Peyer's patch (tissue), 4 donors: ENCODE data around the gene ARL4A. TPM values are rescaled to one million over a fixed set of nuclear protein-coding genes. Genes with fewer than 3 reads are reported as not detected.

ENCODE experiments used
- DNase-seq, 3 donors: peaks; one replicate each; pipeline ENCODE4 v3.0.0-alpha.2; 2017 to 2019
- H3K27ac ChIP-seq, 4 donors: fragments of 200-600 bp; sonication (generic); one replicate each; pipeline ENCODE4 v1.5.1; 2016 to 2019
- H3K27me3 ChIP-seq, 2 donors: fragments of 200-600 bp; sonication (generic); one replicate each; pipeline ENCODE4 v1.5.1; 2019
- H3K36me3 ChIP-seq, 3 donors: fragments of 200-600 bp; sonication (generic); one replicate each; pipeline ENCODE4 v1.5.1; 2016 to 2019
- H3K4me1 ChIP-seq, 4 donors: fragments of 200-600 bp; sonication (generic); one replicate each; pipeline ENCODE4 v1.5.1; 2016 to 2019
- H3K4me3 ChIP-seq, 4 donors: fragments of 200-600 bp; sonication (generic); 1 replicate in 3 of 4; 2 replicates in 1 of 4; pipeline ENCODE4 v1.5.1; 2016 to 2019; ENCODE audit warnings: mild to moderate bottlenecking in 1 of 4
- H3K9me3 ChIP-seq, 4 donors: fragments of 200-600 bp; sonication (generic); one replicate each; pipeline ENCODE4 v1.5.1; 2016 to 2019; ENCODE audit warnings: mild to moderate bottlenecking in 1 of 4
- POLR2A ChIP-seq, 2 donors: fragments of 450-650 bp; IDR thresholded peaks; one replicate each; pipeline ENCODE4 v1.5.1; 2017; ENCODE audit warnings: antibody characterized with exemption in 2 of 2, mild to moderate bottlenecking in 2 of 2, moderate library complexity in 2 of 2
- total RNA-seq, 4 donors: library from RNA; depleted of rRNA; stranded (reverse); fragments of >200 nt; gene quantifications; one replicate each; pipeline ENCODE4 v1.1.0, GENCODE V29; 2016
- TF ChIP-seq, protein P1 (sequence below), 6 experiments: fragments of 450-650 bp in 4 of 6; fragments of 200-600 bp in 2 of 6; sonication (generic) in 1 of 6; IDR thresholded peaks; one replicate each; pipeline ENCODE4 v1.5.1; 2017 to 2019; ENCODE audit warnings: antibody characterized with exemption in 6 of 6, mild to moderate bottlenecking in 3 of 6, moderate library complexity in 1 of 6

ARL4A gene
- total RNA-seq, 4 donors from 2014 or later, result 35.5 to 112 (median 85.6) TPM

DNA sequence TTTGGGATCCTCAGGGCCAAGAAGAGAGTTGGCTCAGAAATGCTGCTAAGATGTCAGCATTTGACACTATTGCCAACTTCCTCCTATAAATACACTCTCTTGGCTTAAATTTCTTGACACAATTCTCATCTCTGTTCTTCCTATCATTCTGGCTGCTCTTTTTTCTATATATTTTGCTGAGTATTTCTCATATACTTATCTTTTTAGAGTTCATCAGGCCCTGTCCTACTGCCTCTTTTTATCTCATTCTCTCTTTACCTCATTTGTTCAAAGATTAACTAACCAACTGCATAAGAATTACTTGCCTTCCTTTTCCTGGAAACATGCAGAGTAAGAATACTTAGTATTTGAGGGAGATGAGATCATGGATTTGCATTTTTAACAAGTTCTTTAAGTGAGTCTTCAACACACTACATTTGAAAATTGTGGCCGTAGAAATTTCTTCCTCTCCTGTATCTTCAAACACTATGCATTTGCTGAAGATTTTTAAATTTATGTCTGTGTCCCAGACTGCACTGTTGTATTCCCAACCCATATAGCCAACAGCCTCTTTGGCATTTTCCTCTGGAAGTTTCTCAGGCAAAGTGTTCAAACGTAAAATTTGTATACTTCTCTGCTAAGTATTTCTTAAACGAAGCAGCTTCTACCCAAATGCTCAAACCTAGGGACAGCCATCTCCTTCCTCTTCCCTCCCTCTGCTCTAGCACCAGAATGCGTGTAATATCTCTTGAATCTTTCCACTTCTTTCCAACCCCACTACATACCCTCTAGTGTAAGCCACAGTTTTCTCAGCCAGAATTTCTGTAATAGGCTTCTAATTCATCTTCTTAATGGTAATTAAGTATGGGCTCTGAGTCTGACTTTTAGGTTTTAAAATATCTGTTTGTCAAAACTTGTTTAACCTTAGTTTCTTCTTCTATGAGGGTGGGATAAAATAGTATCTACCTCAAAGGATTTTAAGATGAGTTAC, 35.5 kb downstream of the ARL4A start:
- Histone ChIP-seq H3K27me3 (no peaks in the 10 kb centered on the region), H3K36me3 (no peaks in the 10 kb centered on the region), H3K9me3 (no peaks in the 10 kb centered on the region), H3K4me3 (no peak overlapping the region), H3K27ac (no peak overlapping the region), H3K4me1 (peaks cover 0 to 12% (median 0%) of the 10 kb centered on the region in 4 donors)
- TF ChIP-seq POLR2A (IDR thresholded peaks at IDR 0.05), result no peak
- TF ChIP-seq, protein P1, sequence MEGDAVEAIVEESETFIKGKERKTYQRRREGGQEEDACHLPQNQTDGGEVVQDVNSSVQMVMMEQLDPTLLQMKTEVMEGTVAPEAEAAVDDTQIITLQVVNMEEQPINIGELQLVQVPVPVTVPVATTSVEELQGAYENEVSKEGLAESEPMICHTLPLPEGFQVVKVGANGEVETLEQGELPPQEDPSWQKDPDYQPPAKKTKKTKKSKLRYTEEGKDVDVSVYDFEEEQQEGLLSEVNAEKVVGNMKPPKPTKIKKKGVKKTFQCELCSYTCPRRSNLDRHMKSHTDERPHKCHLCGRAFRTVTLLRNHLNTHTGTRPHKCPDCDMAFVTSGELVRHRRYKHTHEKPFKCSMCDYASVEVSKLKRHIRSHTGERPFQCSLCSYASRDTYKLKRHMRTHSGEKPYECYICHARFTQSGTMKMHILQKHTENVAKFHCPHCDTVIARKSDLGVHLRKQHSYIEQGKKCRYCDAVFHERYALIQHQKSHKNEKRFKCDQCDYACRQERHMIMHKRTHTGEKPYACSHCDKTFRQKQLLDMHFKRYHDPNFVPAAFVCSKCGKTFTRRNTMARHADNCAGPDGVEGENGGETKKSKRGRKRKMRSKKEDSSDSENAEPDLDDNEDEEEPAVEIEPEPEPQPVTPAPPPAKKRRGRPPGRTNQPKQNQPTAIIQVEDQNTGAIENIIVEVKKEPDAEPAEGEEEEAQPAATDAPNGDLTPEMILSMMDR (IDR thresholded peaks at IDR 0.05), result no peak
- no peak for DNase-seq

DNA sequence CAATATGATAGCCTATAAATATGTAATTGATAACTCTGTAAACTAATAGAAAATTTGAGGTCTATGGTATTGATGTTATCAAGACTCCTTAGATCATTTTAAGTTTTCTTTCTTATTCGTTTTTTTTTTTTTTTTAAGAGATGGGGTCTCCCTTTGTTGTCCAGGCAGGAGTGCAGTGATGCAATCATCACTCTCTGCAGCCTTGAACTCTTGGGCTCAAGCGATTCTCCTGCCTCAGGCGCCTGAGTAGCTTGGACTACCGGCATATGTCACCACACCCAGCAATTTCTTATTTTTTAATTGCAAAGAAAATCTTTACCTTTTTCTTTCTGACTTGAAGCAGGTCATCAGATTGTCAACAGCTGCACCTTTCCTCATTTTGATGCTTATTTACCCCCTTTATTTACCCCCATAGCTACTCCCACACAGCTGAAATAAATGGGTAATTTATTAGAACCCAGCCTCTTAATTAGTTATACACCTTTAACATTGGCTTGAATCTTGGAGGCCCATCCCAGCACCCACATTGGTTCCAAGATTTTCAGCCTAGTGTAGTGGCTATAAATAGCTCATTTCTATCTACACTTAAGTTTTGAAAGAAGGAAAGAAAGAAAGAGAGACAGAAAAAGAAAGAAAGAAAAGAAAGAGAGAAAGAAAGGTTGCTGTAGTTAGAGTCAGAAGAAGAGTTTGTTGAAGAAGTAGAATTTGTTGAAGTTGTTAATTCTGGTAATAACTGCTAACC, 38.3 kb downstream of the ARL4A start:
- DNase-seq, result no peak
- Histone ChIP-seq H3K9me3 (no peaks in the 10 kb centered on the region), H3K27me3 (no peaks in the 10 kb centered on the region), H3K4me3 (no peak overlapping the region), H3K27ac (no peak overlapping the region), H3K36me3 (no peaks in the 10 kb centered on the region), H3K4me1 (peaks cover 0 to 6% (median 0%) of the 10 kb centered on the region in 4 donors)
- TF ChIP-seq, protein P1 (IDR thresholded peaks at IDR 0.05), result no peak
- no peak for TF ChIP-seq POLR2A (IDR thresholded peaks at IDR 0.05)

DNA sequence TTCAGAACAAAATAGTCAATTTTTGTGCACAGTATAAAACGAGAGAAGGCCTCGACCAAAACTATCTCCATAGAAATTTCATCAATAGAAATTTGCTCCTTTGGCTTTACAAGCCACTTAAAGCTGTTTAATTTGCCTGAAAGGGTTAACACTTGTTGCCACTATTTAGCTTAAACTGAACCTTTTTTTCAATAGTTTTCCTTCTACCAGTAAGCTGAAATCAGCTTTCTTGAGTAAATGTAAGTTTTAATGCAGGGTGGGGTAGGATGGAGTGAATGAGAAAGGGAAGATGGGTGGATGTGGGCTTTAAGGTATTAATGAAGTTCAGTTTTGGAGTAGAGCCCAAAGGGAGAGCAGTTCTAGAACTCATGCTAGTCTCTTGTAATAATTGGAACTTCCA, 39.5 kb downstream of the ARL4A start:
- H3K36me3 ChIP-seq, result no peaks in the 10 kb centered on the region
- no peaks in the 10 kb centered on the region for H3K9me3 ChIP-seq
- peaks cover 0 to 8% (median 3%) of the 10 kb centered on the region in 4 donors for H3K4me1 ChIP-seq
- H3K27me3 ChIP-seq, result no peaks in the 10 kb centered on the region
- no peak overlapping the region for H3K4me3 ChIP-seq
- DNase-seq, result no peak
- no peak for TF ChIP-seq POLR2A (IDR thresholded peaks at IDR 0.05)
- TF ChIP-seq, protein P1 (IDR thresholded peaks at IDR 0.05), result no peak
- H3K27ac ChIP-seq, result no peak overlapping the region

DNA sequence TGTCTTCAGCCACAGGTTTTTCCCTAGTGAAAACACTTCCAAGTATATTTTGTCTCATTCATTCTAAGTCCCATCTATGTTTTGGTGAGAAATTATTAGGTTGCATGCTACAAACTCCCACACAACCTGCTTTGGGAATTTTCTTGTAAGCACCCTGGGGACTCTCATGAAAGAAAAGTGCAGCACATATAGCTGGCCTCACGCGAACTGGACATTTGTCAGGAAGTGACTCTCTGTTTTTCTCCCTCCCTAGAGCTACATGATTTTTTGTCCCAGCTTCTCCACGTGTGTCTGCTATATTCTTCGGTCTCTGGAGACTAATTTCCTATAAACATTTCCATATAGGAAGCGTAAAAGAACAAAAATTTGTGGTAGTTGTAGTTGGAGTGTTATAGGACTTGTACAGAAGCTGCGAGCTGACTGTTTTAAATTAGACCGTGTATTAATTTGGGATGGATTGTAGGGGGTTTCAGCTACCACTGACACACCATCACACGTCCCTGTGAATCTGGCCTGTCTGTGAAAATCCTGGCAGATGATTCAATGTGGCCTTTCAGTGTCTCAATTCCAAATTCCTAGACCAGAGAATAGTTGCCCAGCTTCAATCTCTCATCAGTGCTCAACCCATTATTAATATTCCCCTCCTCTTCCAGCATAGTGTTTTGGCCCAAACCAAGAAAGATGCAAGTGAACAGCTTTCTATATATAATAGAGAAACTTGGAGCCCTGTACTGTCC, 40.2 kb downstream of the ARL4A start:
- peaks cover 0 to 8% (median 3%) of the 10 kb centered on the region in 4 donors for H3K4me1 ChIP-seq
- H3K4me3 ChIP-seq, result no peak overlapping the region
- TF ChIP-seq, protein P1 (IDR thresholded peaks at IDR 0.05), result no peak
- no peak for TF ChIP-seq POLR2A (IDR thresholded peaks at IDR 0.05)
- H3K9me3 ChIP-seq, result no peaks in the 10 kb centered on the region
- H3K27ac ChIP-seq, result no peak overlapping the region
- H3K36me3 ChIP-seq, result no peaks in the 10 kb centered on the region
- H3K27me3 ChIP-seq, result no peaks in the 10 kb centered on the region
- no peak for DNase-seq

DNA sequence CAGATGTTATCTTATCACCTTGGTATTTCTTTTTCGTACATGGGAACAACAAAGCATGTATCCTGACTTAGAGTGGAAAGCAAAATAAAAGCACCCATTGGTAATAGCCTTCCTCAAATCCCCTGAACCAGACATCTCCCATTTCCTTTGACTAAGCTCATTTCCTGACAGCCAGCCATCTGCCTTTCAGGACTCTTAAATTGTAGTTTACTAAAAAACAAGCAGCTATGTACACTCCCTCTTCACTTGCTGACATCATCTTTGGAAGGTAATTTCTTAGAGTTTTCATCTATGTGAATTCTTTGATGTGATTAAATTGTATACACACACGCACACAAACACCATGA, 40.7 kb downstream of the ARL4A start:
- H3K9me3 ChIP-seq, result no peaks in the 10 kb centered on the region
- no peaks in the 10 kb centered on the region for H3K27me3 ChIP-seq
- no peak for DNase-seq
- TF ChIP-seq, protein P1 (IDR thresholded peaks at IDR 0.05), result no peak
- no peak for TF ChIP-seq POLR2A (IDR thresholded peaks at IDR 0.05)
- H3K36me3 ChIP-seq, result no peaks in the 10 kb centered on the region
- no peak overlapping the region for H3K4me3 ChIP-seq
- H3K4me1 ChIP-seq, result peaks cover 0 to 8% (median 3%) of the 10 kb centered on the region in 4 donors
- H3K27ac ChIP-seq, result no peak overlapping the region
